HG03196 (cell line): ENCODE measurements around the gene FBXO34.

Experiments
- ATAC-seq: cut with Tn5 transposase; IDR thresholded peaks from one replicate; pipeline ENCODE4 v1.9.1; 2021; ENCODE audit not compliant: unreplicated experiment

FBXO34 gene

GRCh38 chr14:55271572-55272298, 514 bp downstream of the FBXO34 start:
- ATAC-seq: peak; percentile 31

DNA sequence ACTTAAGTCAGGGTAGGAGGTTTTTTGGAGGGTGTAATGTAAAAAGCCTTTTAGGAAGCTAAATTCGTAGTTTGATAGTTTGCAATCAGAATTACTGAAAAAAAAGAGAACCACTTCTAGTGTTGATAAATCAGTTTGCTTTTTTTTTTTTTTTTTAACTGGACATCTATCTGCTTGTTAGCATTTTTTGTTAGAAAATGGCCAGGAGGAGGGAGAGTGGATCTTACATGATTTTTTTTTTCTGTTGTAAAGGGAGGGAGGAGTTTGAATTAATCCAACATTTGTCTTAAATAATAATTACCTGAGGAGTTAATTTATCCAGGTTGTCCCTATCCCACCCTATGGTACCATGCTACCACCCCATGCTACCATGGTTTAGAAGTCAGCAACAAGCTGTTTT, 1.2 kb downstream of the FBXO34 start:
- no peak for ATAC-seq

GRCh38 chr14:55272922-55273321, 1.7 kb downstream of the FBXO34 start:
- no peak for ATAC-seq

DNA sequence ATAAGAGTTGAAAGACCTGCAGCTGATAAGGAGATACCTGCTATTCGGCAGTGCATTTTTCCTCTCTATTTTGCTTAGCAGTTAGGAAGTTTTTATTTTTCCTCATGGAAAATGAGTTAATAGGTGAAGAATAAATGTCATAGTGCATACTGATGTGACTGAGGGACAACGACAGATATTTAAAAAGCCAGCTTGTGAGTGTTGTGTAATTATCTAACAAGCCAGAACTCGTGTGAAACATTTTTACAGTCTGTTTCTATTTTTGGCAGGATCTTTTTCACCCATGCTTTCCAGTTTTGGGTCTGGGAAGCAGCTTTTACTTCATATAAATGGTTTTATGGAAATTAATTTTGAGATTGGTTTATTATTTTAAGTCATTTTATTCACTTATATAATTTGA, 2.9 kb downstream of the FBXO34 start:
- ATAC-seq: no peak

GRCh38 chr14:55274751-55275150, 3.5 kb downstream of the FBXO34 start:
- no peak for ATAC-seq

DNA sequence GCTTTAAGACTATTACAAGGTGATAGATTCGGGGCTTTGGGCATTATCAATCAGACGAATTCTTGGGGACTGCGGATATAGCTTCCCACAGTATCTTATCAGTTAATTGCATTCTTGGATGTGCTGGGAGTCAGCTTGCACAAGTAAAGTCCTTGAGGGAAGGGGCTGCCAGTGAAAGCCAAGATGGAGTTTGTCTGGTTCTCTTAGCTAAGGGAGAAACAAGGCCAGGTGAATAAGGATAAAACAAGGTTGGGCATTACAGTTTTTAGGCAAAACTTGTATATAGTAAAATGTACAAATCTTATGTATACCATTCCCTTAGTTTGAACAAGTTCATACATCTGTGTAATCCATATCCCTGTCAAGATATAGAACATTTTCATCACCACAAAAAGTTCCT, 5.5 kb downstream of the FBXO34 start:
- no peak for ATAC-seq

- peak; percentile 79 for ATAC-seq
Observed at GRCh38 chr14:55277972-55278740, 6.9 kb downstream of the FBXO34 start.

- no peak for ATAC-seq
Observed at GRCh38 chr14:55279384-55279783, 8.2 kb downstream of the FBXO34 start.

DNA sequence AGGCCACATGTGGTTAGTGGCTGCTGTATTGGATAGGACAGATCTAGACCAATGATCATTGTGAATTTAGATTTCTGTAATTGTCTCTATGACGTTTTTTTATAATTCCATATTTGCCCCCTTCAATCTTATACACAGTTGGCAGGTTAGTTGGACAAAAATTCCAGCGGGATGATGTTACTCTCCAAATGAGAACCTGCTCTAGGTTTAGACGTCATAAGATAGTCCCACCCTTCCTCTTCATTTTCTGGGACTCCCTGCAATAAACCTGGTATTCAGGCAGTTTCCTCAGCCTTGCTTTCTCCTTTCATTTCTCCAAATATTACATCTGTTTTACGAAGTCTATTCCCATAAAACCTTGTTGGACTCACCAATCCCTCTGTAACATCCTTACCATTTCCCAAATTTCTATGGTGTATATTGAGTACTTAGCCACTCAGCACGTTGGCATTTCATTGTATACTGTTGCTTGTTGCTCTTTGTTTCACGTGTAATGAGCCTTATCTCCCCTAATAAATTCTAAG, 10.2 kb downstream of the FBXO34 start:
- no peak for ATAC-seq

GRCh38 chr14:55285048-55285652, 13.9 kb downstream of the FBXO34 start:
- no peak for ATAC-seq

GRCh38 chr14:55288439-55288838, 17.2 kb downstream of the FBXO34 start:
- no peak for ATAC-seq

- ATAC-seq: no peak
Observed at GRCh38 chr14:55291480-55292081, 20.4 kb downstream of the FBXO34 start.

DNA sequence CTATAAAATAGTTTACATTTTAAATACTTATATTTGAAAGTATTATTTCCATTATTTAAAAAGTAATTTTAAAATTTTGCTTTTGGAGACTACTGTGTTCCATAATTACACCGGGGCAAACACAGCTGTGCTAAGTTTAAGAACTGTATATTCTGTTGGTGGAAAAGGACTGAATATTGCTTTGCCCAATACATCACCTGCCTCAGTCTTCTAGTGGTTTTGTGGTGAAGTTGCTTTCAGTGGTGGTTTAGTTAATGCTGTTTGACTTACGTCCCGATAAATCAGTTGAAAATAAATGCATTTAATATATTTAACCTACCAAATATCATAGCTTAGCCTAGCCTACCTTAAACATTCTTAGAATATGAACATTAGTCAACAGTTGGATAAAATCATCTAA, 23.4 kb downstream of the FBXO34 start:
- ATAC-seq: no peak

DNA sequence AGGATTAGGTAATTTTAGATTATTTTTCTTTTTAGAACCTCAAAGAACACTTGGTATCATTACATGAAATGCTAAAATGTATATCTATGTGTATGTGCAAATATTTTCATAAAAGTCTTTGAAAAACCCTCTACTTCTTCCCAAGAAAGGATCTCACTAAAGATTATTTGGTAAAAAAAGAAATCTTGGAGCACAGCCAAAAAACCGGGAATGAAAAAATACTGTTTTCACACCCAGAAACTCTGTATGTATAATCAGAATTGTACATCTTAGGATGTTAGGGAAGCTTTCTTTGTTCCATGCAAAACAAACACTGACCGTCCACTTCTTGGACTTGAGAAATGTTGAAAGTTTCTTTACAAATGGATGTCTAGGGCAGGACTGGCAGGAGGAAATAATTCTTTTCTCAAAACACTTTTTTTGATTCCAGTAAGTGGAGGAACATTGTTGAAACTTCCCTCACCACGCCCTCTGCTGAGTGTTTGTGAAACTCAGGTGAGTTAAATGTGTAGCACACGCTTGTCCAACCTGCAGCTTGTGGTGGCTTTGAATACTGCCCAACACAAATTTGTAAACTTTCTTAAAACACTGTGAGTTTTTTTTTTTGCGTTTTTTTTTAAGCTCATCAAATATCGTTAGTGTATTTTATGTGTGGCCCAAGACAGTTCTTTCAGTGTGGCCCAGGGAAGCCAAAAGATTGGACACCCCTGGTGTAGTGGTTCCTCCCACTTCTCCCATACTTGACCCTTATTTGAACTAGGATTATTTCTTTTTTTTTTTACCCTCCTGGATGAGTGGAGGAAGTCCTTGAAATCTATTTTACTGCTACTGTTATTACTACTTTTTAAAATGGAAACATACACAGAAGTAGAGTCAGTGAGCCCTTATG, 26.6 kb downstream of the FBXO34 start:
- no peak for ATAC-seq

DNA sequence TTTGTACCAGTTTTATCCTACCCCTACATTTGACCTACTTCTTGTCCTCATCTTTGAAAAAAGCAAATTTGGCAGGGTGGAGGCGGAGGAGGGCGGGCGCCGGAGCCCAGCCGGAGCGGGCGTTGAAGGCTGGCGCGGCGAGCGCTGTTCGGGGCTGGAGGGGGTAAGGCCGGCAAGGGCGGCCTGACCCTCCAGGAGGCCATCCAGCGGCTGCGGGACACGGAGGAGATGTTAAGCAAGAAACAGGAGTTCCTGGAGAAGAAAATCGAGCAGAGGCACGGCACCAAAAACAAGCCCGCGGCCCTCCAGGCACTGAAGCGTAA, 27.2 kb downstream of the FBXO34 start:
- no peak for ATAC-seq

- peak; percentile 44 for ATAC-seq
Observed at GRCh38 chr14:55301437-55302121, 30.4 kb downstream of the FBXO34 start.

DNA sequence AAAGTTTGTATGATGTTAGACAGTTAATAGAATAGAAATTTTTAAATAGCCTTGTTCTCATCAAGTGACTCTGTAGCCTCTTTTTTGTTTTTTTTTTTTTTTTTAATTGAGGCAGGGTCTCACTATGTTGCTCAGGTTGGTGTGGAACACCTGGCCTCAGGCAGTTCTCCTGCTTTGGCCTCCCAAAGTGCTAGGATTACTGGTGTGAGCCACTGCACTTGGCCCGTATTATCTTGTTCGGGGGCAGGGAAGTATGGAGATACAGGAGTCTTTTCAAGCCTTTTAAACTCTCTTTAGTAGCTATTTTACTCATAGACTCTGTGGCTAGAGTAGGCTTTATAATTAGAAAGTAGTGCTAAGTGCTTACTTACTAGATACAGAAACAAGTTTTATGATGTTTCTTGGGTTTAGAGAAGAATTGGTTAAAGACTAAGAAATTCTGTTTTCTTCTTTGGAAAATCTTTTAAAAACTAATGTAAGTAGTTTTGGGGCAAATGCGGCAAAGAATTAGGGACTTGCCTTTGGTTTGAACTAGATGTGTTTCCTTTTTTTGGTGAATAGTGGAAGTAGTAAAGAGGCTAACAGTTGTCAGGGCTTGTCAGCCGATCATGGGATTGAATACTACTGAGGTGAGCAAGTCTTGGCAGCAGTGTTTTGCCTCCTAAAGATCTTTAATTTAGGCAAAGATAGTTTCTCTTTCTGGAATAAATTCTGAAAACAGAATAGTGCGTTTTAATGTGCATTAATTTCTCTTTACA, 31.3 kb downstream of the FBXO34 start:
- ATAC-seq: no peak

DNA sequence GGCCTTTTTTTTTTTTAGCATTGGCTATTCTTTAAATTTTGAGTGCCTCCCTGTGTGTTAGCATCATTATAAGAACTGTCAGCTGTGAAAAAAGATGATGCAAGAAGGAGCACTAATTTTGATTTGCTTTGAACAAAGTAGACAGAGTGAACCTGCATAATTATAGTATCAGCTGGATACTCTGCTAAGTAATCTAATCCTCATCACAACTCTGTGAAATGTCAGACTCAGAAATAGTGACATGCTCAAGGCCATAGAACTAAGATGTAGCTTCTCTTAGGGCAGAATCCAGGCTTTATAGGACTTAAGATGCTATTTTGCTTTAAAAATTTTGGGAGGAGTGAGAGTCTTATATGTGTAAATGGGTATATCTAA, 31.9 kb downstream of the FBXO34 start:
- no peak for ATAC-seq

DNA sequence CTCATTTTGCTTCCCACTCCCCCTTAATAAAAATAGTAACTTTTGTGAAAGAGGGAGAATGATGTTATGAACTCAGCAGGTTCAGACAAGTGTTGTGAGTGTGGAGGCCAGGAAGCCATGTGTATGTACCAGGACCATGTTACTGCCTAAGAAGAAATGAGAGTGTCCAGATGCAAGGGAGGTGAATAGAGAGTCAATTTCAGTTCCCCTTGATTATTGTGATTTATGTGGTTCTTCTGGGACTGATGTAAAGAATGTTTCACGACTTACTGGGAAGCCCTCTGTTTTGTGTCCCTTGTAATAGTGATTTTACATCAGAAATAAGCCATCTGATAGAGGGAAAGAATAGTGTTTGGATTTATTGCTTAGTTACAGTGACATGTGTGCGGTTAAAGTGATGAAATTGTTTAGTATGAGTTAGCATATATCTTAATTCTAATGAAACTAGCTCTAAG, 32.5 kb downstream of the FBXO34 start:
- no peak for ATAC-seq
